ENCODE measurements around the gene ST6GALNAC5.

DNA sequence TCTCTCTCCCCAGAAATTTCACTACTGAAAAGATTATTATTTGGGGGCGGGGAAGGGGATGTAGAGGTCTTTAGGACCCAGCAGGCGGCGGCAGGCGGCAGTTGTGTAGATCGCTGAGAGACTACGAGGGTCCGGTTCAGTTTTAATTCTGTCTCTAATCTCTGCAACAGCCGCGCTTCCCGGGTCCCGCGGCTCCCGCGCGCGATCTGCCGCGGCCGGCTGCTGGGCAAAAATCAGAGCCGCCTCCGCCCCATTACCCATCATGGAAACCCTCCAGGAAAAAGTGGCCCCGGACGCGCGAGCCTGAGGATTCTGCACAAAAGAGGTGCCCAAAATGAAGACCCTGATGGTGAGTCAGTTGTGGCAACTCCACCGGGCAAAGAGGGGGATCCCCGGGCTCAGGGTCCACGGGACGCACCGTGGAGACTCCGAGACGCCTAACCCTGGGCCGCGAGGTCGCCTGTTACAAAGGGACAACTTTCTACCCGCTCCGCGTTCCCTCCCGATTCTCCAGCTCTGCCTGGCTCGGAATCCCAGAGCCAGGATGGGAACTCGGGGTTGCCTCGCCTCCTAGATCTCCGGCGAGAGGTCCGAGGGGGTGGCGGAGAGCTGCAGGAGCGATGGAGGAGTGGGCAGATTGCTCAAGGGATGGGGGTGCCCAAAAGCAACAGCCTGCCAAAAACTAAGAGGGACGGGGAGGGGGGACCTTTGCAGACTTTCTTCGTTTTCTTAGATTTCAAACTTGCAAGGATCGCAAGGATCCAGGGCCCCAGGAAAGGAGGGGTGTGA, at the start of gene ST6GALNAC5:
- TF ChIP-seq, protein P1, sequence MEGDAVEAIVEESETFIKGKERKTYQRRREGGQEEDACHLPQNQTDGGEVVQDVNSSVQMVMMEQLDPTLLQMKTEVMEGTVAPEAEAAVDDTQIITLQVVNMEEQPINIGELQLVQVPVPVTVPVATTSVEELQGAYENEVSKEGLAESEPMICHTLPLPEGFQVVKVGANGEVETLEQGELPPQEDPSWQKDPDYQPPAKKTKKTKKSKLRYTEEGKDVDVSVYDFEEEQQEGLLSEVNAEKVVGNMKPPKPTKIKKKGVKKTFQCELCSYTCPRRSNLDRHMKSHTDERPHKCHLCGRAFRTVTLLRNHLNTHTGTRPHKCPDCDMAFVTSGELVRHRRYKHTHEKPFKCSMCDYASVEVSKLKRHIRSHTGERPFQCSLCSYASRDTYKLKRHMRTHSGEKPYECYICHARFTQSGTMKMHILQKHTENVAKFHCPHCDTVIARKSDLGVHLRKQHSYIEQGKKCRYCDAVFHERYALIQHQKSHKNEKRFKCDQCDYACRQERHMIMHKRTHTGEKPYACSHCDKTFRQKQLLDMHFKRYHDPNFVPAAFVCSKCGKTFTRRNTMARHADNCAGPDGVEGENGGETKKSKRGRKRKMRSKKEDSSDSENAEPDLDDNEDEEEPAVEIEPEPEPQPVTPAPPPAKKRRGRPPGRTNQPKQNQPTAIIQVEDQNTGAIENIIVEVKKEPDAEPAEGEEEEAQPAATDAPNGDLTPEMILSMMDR (conservative IDR thresholded peaks at IDR 0.05) = no peak
- no peak for TF ChIP-seq ZFX (IDR thresholded peaks at IDR 0.05)

All from C4-2B (cell line).